Mammary epithelial cell (primary cell): ENCODE results near the gene PRF1.

Experiments used
- EZH2 ChIP-seq: IDR thresholded peaks from 2 replicates; pipeline ENCODE4 v1.6.1; 2012; ENCODE audit warnings: low read length, inconsistent platforms, borderline replicate concordance
- TF ChIP-seq, protein P1 (sequence below), 2 donors: IDR thresholded peaks in 1 of 2; conservative IDR thresholded peaks in 1 of 2; 2 replicates each; pipeline ENCODE4 v1.5.1; 2011 to 2012; ENCODE audit warnings: inconsistent platforms in 2 of 2, low read length in 2 of 2, mild to moderate bottlenecking in 2 of 2, control low read depth in 1 of 2, low read depth in 1 of 2; ENCODE audit not compliant: insufficient read depth in 1 of 2; ENCODE audit errors: extremely low read depth in 1 of 2

GRCh38 chr10:70615784-70616522, 13.4 kb upstream of the PRF1 start:
- TF ChIP-seq, protein P1, sequence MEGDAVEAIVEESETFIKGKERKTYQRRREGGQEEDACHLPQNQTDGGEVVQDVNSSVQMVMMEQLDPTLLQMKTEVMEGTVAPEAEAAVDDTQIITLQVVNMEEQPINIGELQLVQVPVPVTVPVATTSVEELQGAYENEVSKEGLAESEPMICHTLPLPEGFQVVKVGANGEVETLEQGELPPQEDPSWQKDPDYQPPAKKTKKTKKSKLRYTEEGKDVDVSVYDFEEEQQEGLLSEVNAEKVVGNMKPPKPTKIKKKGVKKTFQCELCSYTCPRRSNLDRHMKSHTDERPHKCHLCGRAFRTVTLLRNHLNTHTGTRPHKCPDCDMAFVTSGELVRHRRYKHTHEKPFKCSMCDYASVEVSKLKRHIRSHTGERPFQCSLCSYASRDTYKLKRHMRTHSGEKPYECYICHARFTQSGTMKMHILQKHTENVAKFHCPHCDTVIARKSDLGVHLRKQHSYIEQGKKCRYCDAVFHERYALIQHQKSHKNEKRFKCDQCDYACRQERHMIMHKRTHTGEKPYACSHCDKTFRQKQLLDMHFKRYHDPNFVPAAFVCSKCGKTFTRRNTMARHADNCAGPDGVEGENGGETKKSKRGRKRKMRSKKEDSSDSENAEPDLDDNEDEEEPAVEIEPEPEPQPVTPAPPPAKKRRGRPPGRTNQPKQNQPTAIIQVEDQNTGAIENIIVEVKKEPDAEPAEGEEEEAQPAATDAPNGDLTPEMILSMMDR (conservative IDR thresholded peaks at IDR 0.05 in 1 of 2, IDR thresholded peaks at IDR 0.05 in 1 of 2; ENCODE audit: extremely low read depth in 1 of 2, insufficient read depth in 1 of 2, low read depth in 1 of 2, low read length in 2 of 2): no peak
- no peak for TF ChIP-seq EZH2
